Measurements from ENCODE around the gene GATAD2B. TPM values are rescaled to one million over a fixed set of nuclear protein-coding genes. Genes with fewer than 3 reads are reported as not detected.

GATAD2B gene
- total and polyA plus RNA-seq, 2 donors (not counting 3 experiments of a cell fraction or from before 2014, with no cell fraction given): 8.5 to 46.3 TPM

DNA sequence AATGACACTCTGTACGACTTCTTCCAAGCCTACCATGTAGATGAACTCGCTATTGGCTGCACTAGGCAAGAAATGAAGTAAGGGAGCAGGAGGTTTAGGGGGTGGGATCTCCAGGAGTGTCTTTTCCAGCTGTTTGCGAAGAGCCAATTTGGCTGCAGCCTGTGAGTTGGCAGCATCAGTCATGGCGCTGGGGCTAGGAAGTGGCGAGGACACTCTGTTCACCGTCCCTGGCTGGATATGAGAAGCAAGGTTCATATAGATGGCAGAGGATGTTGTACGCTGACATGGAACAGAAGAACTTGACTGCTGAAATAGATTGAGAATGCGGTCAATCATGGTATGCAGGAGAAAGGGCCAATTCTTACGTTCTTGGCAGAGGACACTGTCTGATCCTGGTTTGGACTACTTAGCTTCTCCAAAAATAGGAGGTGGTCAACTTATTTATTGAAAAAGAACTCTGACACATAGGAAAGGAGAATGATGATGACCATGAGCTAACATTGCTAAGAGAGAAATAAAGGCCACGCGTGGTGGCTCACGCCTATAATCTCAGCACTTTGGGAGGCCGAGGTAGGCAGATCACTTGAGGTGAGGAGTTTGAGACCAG lies 106.4 kb downstream of the GATAD2B start:
- Histone ChIP-seq H3K4me3 (replicated peaks in 1 of 3; ENCODE audit: insufficient read depth in 1 of 3, low read depth in 1 of 3, low read length in 3 of 3) (no peak overlapping the region), H3K9ac (replicated peaks; ENCODE audit: extremely low read depth, insufficient read depth, low read length) (no peak overlapping the region), H3K4me1 (ENCODE audit: control insufficient read depth, extremely low read depth, insufficient read depth, low read length) (peaks cover 10% of the 10 kb centered on the region), H3K9me1 (replicated peaks; ENCODE audit: control insufficient read depth, extremely low read depth, insufficient read depth, low read length) (no peaks in the 10 kb centered on the region), H2AFZ (ENCODE audit: low read depth, low read length) (no peak overlapping the region), H3K79me2 (ENCODE audit: control insufficient read depth, insufficient read depth, low read length) (peaks cover 2% of the 10 kb centered on the region), H3K9me3 (replicated peaks; ENCODE audit: control insufficient read depth, insufficient read depth, low read length) (no peaks in the 10 kb centered on the region), H3K36me3 (ENCODE audit: control insufficient read depth in 2 of 2, extremely low read depth in 1 of 2, insufficient read depth in 2 of 2, low read length in 2 of 2) (peaks cover 16 to 28% of the 10 kb centered on the region in 2 experiments), H3K4me2 (ENCODE audit: insufficient read depth, low read length) (no peak overlapping the region), H4K20me1 (replicated peaks; ENCODE audit: control insufficient read depth, extremely low read depth, insufficient read depth, low read length) (no peaks in the 10 kb centered on the region), H3K27me3 (ENCODE audit: control insufficient read depth in 2 of 2, insufficient read depth in 2 of 2, low read length in 2 of 2) (no peaks in the 10 kb centered on the region), H3K27ac (ENCODE audit: insufficient read depth, low read depth, low read length) (no peak overlapping the region)
- BruUV-seq (replicated peaks): no TSS peak
- DNase-seq (ENCODE audit: low read depth, low spot score): no peak
- FAIRE-seq: no peak
- CTCF ChIA-PET: interaction anchor here (1.0 to 1.4 kb wide), 3 partner anchors 18 to 130 kb away, joined by 3 to 4 read pairs (median 4); partner anchors contain the start of gene DENND4B
- intact Hi-C loops (cut with micrococcal nuclease): no loop called here
- POLR2A ChIA-PET: no interaction called here
- TF ChIP-seq GATA2 (IDR thresholded peaks at IDR 0.05; ENCODE audit: insufficient read depth, insufficient read length, low read depth, low read length) (no peak), JUN (IDR thresholded peaks at IDR 0.05; ENCODE audit: borderline replicate concordance, insufficient read depth, insufficient read length, low read depth) (no peak), FOS (IDR thresholded peaks at IDR 0.05; ENCODE audit: borderline replicate concordance, insufficient read depth, low read length) (no peak), POLR2A (IDR thresholded peaks at IDR 0.05; ENCODE audit: low read depth, low read length) (no peak), EZH2 (IDR thresholded peaks at IDR 0.05; ENCODE audit: borderline replicate concordance, low read depth, low read length, severe bottlenecking) (no peak), POLR2AphosphoS5 (IDR thresholded peaks at IDR 0.05; ENCODE audit: insufficient read depth, low read depth, low read length) (no peak), MYC (IDR thresholded peaks at IDR 0.05; ENCODE audit: low read depth, low read length) (no peak)
- TF ChIP-seq, protein P1, sequence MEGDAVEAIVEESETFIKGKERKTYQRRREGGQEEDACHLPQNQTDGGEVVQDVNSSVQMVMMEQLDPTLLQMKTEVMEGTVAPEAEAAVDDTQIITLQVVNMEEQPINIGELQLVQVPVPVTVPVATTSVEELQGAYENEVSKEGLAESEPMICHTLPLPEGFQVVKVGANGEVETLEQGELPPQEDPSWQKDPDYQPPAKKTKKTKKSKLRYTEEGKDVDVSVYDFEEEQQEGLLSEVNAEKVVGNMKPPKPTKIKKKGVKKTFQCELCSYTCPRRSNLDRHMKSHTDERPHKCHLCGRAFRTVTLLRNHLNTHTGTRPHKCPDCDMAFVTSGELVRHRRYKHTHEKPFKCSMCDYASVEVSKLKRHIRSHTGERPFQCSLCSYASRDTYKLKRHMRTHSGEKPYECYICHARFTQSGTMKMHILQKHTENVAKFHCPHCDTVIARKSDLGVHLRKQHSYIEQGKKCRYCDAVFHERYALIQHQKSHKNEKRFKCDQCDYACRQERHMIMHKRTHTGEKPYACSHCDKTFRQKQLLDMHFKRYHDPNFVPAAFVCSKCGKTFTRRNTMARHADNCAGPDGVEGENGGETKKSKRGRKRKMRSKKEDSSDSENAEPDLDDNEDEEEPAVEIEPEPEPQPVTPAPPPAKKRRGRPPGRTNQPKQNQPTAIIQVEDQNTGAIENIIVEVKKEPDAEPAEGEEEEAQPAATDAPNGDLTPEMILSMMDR (IDR thresholded peaks at IDR 0.05; ENCODE audit: extremely low read depth in 1 of 2, insufficient read depth in 1 of 2, low read depth in 1 of 2, low read length in 2 of 2): no peak
- TF ChIP-seq, protein P2, sequence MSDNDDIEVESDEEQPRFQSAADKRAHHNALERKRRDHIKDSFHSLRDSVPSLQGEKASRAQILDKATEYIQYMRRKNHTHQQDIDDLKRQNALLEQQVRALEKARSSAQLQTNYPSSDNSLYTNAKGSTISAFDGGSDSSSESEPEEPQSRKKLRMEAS (IDR thresholded peaks at IDR 0.05; ENCODE audit: insufficient read depth, insufficient read length): no peak
- dilution Hi-C loops (cut with MboI; ENCODE audit: extremely low pct_ligation_motif_present, low sequenced_read_pairs): no loop called here

Data from endothelial cell of umbilical vein (primary cell).